HG03025 (cell line): ENCODE measurements around the gene TARM1.

ENCODE experiments used
- ATAC-seq: cut with Tn5 transposase; IDR thresholded peaks from one replicate; pipeline ENCODE4 v1.9.1; 2021; ENCODE audit warnings: mild to moderate bottlenecking, moderate library complexity; ENCODE audit not compliant: unreplicated experiment, low FRiP score

The TARM1 gene

DNA sequence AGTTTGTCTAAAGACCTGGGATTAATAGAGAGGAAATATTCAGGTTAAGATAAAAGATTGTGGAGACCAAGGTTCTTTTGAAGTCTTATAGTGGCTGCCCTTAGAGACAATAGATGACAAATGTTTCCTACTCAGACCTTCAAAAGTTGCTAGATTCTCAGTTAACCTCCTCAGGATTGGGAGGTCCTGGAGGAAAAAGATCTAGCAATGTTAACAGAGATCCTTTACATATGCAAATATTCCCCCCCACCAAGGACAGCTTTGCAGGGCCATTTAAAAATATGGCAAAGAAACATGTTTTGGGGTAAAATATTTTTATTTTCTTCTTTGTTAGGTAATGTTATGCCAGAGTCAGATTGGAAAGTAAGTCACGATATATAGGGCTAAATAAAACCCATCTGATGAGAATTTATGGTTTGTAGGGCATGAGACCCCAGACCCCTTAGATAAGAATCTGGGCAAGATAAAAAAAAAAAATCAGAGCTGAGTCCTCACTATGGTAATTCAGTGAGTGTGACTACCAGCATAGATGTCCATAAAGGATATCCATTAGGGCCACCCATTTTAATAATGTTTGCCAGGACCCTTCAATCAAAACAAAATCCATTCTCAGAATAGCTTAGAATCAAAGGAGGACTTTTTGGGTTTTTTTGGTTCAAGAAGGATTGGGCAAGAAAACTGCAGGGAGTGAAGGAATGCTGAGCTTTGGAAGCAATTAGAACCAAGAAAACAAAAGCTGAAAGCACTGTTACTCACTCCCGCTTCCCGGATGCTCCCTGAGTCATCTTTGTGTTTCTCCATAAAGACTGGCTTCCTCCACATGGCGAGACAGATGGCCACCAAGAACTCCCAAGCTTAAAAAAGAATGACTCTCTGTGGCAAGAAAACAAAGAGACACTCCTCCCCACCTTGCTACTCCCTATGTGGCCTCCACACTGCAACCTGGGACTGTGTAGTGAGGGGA, 45.7 kb downstream of the TARM1 start:
- no peak for ATAC-seq

- no peak for ATAC-seq
These were observed 50.1 kb downstream of the TARM1 start for GRCh38 chr19:54030895-54031586.

DNA sequence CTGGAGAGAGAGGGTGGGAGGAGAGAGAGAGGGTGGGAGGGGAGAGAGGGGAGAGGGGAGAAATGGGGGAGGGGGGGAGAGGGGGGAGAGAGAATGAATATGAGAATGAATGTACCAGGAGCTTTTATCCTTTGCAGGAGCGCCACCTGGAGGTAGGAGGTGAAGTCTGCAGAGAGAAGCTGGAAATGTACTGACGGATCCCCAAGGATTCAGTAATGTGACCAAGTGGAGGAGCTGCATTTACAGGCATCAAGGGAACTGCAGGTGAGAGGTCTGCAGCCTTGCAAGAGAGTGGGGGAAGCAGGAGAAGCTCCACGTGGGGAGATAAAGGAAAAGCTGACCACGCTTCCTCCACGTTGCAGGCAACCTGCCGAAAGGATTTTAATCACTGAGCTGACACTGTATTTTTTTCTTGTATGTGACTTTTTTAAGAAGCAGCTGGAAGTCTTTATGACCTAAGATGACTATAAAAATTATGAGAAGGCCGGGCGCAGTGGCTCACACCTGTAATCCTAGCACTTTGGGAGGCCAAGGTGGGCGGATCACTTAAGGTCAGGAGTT, 51.2 kb downstream of the TARM1 start:
- ATAC-seq, result no peak

GRCh38 chr19:54029301-54029700, 51.9 kb downstream of the TARM1 start:
- no peak for ATAC-seq

GRCh38 chr19:54026656-54027055, 54.5 kb downstream of the TARM1 start:
- ATAC-seq, result no peak

GRCh38 chr19:54024660-54025059, 56.5 kb downstream of the TARM1 start:
- no peak for ATAC-seq

- ATAC-seq, result no peak
These were observed 58.0 kb downstream of the TARM1 start for GRCh38 chr19:54023191-54023590.

DNA sequence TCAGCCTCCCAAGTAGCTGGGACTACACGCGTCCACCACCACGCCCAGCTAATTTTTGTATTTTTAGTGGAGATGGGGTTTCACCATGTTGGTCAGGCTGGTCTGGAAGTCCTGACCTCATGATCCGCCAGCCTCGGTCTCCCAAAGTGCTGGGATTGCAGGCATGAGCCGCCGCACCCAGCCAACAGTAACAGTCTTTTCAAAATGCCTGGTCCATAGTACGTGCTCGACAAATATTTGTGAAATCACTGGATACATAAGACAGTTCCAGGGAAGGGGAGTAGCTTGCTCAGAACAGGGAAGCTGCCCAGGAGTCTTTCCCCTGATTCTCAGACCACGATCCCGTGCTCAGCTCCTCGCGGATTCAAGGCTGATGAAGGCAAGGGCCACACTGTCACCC, 59.2 kb downstream of the TARM1 start:
- no peak for ATAC-seq

DNA sequence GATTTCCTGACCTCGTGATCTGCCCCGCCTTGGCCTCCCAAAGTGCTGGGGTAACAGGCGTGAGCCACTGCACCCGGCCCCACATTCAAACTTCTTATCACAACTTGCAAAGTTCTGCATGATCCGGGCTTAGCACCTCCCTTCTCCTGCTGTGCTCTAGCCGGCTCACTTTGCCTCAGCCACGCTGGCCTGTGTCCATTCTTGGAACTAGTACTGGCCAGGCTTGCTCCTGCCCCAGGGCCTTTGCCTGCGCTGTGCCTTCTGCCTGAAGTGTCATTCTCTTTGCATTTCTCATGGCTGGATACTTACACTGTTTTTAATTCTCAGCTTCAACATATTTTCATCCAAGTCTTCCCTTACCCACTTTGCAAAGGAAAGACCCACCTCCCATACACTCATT, 59.8 kb downstream of the TARM1 start:
- no peak for ATAC-seq
